ENCODE measurements around the gene ZBTB48.

Gene ZBTB48

DNA sequence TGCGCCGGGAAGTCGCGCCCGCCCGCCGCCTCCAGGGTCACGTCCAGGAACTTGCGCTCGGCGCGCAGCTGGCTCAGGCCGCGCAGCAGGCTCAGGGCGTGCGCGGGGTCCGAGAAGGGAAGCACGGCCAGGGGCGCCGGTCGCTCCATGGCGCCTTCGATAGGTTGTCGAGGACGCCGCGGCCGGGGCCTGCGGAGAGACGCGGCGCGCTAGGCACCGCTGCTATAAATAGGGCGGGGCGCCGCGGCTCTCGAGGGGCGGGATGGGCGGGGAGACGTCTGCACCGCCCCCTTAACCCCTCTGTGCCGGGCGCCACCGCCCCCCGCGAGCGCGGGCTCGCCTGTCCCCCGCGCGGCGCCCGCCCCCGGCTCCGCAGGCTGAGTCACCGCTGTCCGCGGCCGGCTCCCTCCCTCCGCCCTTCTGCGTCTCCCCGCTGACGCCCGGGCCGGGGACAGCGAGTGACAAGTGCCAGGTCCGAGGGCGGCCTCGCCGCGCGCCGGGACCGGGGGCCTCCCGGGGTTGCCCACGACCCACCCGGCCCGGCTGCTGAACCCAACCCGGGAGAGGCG lies 23.0 kb downstream of the ZBTB48 start, which contains the start of gene KLHL21:
KLHL21 (minus strand) TSS at position 201 of the 569 bp plus-strand sequence; CDS start at position 149, 52 bp downstream.
- peaks cover 10% of the 10 kb centered on the region; the same call in 1 of the 2 replicates for H3F3A ChIP-seq (ENCODE audit: insufficient read depth)
- no peaks in the 10 kb centered on the region for H3K9me3 ChIP-seq (ENCODE audit: insufficient read depth, low read length)
- no peaks in the 10 kb centered on the region for H3K79me2 ChIP-seq (ENCODE audit: insufficient read depth, low read length)
- H3K27me3 ChIP-seq (ENCODE audit: low read length) = no peaks in the 10 kb centered on the region
- H3K9ac ChIP-seq (ENCODE audit: low read length) = peak within 1 kb of the TSS; percentile 63
- H2AFZ ChIP-seq (ENCODE audit: low read depth, low read length, severe bottlenecking) = peak within 1 kb of the TSS; percentile 93
- peak within 1 kb of the TSS; percentile 56 for H3K4me3 ChIP-seq (ENCODE audit: insufficient read depth, low read length, poor library complexity, severe bottlenecking)
- no peak for TF ChIP-seq EZH2phosphoT487 (conservative IDR thresholded peaks at IDR 0.05; ENCODE audit: low read length)
- TF ChIP-seq, protein P1, sequence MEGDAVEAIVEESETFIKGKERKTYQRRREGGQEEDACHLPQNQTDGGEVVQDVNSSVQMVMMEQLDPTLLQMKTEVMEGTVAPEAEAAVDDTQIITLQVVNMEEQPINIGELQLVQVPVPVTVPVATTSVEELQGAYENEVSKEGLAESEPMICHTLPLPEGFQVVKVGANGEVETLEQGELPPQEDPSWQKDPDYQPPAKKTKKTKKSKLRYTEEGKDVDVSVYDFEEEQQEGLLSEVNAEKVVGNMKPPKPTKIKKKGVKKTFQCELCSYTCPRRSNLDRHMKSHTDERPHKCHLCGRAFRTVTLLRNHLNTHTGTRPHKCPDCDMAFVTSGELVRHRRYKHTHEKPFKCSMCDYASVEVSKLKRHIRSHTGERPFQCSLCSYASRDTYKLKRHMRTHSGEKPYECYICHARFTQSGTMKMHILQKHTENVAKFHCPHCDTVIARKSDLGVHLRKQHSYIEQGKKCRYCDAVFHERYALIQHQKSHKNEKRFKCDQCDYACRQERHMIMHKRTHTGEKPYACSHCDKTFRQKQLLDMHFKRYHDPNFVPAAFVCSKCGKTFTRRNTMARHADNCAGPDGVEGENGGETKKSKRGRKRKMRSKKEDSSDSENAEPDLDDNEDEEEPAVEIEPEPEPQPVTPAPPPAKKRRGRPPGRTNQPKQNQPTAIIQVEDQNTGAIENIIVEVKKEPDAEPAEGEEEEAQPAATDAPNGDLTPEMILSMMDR (IDR thresholded peaks at IDR 0.05; ENCODE audit: insufficient read depth, low read length, poor library complexity, severe bottlenecking) = no peak
- H4K20me1 ChIP-seq (ENCODE audit: low read depth, low read length) = no peaks in the 10 kb centered on the region
- H3K27ac ChIP-seq (ENCODE audit: low read depth, low read length) = no peak within 1 kb of the TSS
- H3K36me3 ChIP-seq (ENCODE audit: low read length) = no peaks in the 10 kb centered on the region
- no peaks in the 10 kb centered on the region for H3K9me2 ChIP-seq (replicated peaks; ENCODE audit: insufficient read depth, low read length)
- peak within 1 kb of the TSS; percentile 80 for H3K4me2 ChIP-seq (ENCODE audit: low read depth, low read length, poor library complexity, severe bottlenecking)

DNA sequence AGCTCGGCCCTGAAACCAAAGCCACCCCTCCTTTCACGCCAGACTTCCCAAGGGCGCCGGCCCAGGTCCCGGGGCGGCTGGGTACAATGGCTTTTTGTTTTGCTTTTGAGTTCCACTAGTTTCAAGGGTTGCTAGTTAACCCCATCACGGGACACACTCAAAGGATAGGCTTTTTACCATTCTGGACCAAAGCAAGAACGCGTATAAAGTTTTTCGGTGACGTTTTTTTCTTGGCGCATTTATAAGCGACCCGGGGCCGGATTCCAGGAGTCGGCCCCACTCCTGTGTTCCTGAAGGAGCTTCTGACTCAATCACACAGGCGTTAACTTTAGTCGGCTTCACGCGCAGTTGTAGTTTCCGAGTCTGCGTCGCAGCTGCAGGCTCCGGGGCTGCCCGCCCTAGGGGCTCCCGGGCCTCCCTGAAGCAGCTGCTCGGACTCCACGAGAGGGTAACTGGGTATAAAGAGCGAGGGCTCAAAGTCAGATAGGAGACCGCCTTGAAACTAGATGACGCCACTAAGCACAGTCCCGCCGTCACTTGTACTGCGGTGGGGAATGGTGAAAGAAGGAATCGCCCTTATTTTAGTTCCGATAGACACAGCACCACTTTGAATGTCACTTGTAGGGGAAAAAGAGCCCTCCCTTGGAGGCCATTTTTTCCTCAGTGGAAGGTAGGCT lies 23.6 kb downstream of the ZBTB48 start:
- peak overlapping the region; percentile 76 for H2AFZ ChIP-seq (ENCODE audit: low read depth, low read length, severe bottlenecking)
- H3K79me2 ChIP-seq (ENCODE audit: insufficient read depth, low read length) = no peaks in the 10 kb centered on the region
- H3K4me3 ChIP-seq (ENCODE audit: insufficient read depth, low read length, poor library complexity, severe bottlenecking) = peak overlapping the region; percentile 56
- no peak overlapping the region for H3K27ac ChIP-seq (ENCODE audit: low read depth, low read length)
- H3K27me3 ChIP-seq (ENCODE audit: low read length) = no peaks in the 10 kb centered on the region
- no peaks in the 10 kb centered on the region for H3K9me3 ChIP-seq (ENCODE audit: insufficient read depth, low read length)
- H4K20me1 ChIP-seq (ENCODE audit: low read depth, low read length) = no peaks in the 10 kb centered on the region
- H3K9me2 ChIP-seq (replicated peaks; ENCODE audit: insufficient read depth, low read length) = no peaks in the 10 kb centered on the region
- H3K36me3 ChIP-seq (ENCODE audit: low read length) = no peaks in the 10 kb centered on the region
- peaks cover 10% of the 10 kb centered on the region; the same call in 1 of the 2 replicates for H3F3A ChIP-seq (ENCODE audit: insufficient read depth)
- peak overlapping the region; percentile 63 for H3K9ac ChIP-seq (ENCODE audit: low read length)
- TF ChIP-seq, protein P1 (IDR thresholded peaks at IDR 0.05; ENCODE audit: insufficient read depth, low read length, poor library complexity, severe bottlenecking) = no peak
- no peak for TF ChIP-seq EZH2phosphoT487 (conservative IDR thresholded peaks at IDR 0.05; ENCODE audit: low read length)
- H3K4me2 ChIP-seq (ENCODE audit: low read depth, low read length, poor library complexity, severe bottlenecking) = peak overlapping the region; percentile 80

DNA sequence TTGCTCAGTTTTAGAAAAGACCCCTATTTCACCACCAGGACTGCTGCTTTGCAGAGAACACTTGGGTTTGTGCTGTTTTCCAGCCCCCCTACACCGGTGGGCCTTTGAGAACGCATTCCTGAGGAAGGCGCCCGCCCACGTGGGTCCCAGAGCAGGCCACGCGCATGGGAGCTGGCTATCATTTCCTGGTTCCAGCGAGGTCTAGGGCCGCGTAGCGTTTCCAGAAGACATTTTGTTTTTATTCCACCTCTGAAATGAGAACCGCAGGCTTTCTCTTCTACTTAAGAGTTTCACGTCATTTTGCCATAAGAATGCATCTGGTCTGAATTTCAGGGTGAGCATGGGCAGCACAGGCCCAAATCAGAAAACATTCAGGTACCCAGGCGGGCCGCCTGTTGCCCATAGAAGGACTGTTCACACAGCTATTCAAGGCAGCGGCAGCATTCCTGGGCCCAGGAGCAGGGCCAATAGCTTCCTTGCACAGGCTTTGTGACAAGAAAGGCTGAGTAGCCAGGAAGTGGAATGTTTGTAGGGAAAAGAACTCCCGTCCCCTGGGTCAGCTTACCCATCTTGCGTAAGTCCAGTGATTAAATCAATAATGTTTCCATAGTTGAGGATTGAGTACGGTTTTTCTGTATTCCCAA lies 24.2 kb downstream of the ZBTB48 start:
- Histone ChIP-seq H3K9me2 (replicated peaks; ENCODE audit: insufficient read depth, low read length) (no peaks in the 10 kb centered on the region), H3K4me3 (ENCODE audit: insufficient read depth, low read length, poor library complexity, severe bottlenecking) (no peak overlapping the region), H3F3A (ENCODE audit: insufficient read depth) (peaks cover 10% of the 10 kb centered on the region; the same call in 1 of the 2 replicates), H3K79me2 (ENCODE audit: insufficient read depth, low read length) (no peaks in the 10 kb centered on the region), H3K27ac (ENCODE audit: low read depth, low read length) (no peak overlapping the region), H3K9me3 (ENCODE audit: insufficient read depth, low read length) (no peaks in the 10 kb centered on the region), H3K9ac (ENCODE audit: low read length) (no peak overlapping the region), H3K27me3 (ENCODE audit: low read length) (no peaks in the 10 kb centered on the region), H3K4me2 (ENCODE audit: low read depth, low read length, poor library complexity, severe bottlenecking) (no peak overlapping the region), H4K20me1 (ENCODE audit: low read depth, low read length) (no peaks in the 10 kb centered on the region), H3K36me3 (ENCODE audit: low read length) (no peaks in the 10 kb centered on the region), H2AFZ (ENCODE audit: low read depth, low read length, severe bottlenecking) (no peak overlapping the region)
- no peak for TF ChIP-seq EZH2phosphoT487 (conservative IDR thresholded peaks at IDR 0.05; ENCODE audit: low read length)
- TF ChIP-seq, protein P1 (IDR thresholded peaks at IDR 0.05; ENCODE audit: insufficient read depth, low read length, poor library complexity, severe bottlenecking) = no peak

Data from SU-DHL-6 (cell line).